ENCODE results near the gene MEGF9.
"Not testable (repeated sequence)": the region's sequence is repeated elsewhere in the genome, so short reads cannot be mapped to it uniquely, and the experiment has no call there.

Gene MEGF9

GRCh38 chr9:120570296-120570695 lies 144.0 kb downstream of the MEGF9 start:
- no peak for DNase-seq

GRCh38 chr9:120569556-120569955 lies 144.7 kb downstream of the MEGF9 start:
- no peak for DNase-seq

- no peak for DNase-seq
Observed at GRCh38 chr9:120568816-120569215, 145.5 kb downstream of the MEGF9 start.

- DNase-seq = no peak
Observed at GRCh38 chr9:120567874-120568273, 146.4 kb downstream of the MEGF9 start.

- DNase-seq = no peak
Observed at GRCh38 chr9:120567081-120567480, 147.2 kb downstream of the MEGF9 start.

GRCh38 chr9:120564589-120564988 lies 149.7 kb downstream of the MEGF9 start:
- no peak for DNase-seq

GRCh38 chr9:120562861-120563443 lies 151.3 kb downstream of the MEGF9 start:
- no peak for DNase-seq

GRCh38 chr9:120561709-120562108 lies 152.6 kb downstream of the MEGF9 start:
- no peak for DNase-seq

GRCh38 chr9:120559546-120559945 lies 154.7 kb downstream of the MEGF9 start:
- no peak for DNase-seq

- no peak for DNase-seq
Observed at GRCh38 chr9:120558454-120558853, 155.8 kb downstream of the MEGF9 start.

- DNase-seq = no peak
Observed at GRCh38 chr9:120557205-120557604, 157.1 kb downstream of the MEGF9 start.

GRCh38 chr9:120556775-120557174 lies 157.5 kb downstream of the MEGF9 start:
- no peak for DNase-seq

GRCh38 chr9:120555839-120556238 lies 158.4 kb downstream of the MEGF9 start:
- DNase-seq = no peak

GRCh38 chr9:120552210-120552704 lies 162.0 kb downstream of the MEGF9 start:
- not testable (repeated sequence) for DNase-seq
